HL-60/S4 treated with phorbol 12-myristate 13-acetate at 8.2 ng/mL for 4 days and 3 days (cell line): Measurements from ENCODE around the gene EEF1A1.

Source experiments
- in situ Hi-C: fragments of 300-500 bp; cut with MboI; formaldehyde crosslinking; loops from 2 replicates; pipeline ENCODE4 v1.15.0; 2022; ENCODE audit warnings: low sequenced_read_pairs

EEF1A1 gene

DNA sequence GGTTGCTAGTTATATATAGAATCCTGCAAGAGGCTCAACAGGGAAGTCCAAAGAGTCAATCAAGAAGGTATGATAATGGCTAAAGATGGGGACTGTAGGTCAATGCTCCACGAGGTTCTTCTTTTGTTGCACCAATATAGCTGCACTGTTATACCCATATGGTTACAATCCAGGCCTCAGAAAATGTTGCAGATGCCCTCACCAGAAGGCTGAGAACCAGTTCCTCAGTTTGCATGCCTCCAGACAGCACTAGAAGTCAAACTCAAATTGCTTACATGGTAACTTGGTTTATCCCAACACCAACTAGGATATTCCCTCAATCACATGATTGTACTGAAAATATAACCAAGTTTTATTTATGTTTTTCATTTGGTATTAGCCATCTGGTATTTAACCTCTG is 12.1 kb downstream of the EEF1A1 start:
- in situ Hi-C loops, result loop anchor here (25.0 kb wide), 1 partner anchor 104 kb away; no protein-coding TSS in a partner anchor

DNA sequence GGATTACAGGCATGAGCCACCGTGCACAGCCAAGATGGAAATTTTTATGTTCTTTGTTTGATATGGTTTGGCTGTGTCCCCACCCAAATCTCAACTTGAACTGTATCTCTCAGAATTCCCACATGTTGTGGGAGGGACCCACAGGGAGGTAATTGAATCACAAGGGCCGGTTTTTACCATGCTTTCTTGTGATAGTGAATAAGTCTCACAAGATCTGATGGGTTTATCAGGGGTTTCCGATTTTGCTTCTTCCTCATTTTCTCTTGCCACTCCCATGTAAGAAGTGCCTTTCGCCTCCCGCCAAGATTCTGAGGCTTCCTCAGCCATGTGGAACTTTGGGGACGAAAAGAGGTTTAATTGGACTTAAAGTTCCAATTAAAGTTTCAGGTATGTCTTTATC is 14.6 kb downstream of the EEF1A1 start:
- in situ Hi-C loops, result loop anchor here (25.0 kb wide), 1 partner anchor 106 kb away; no protein-coding TSS in a partner anchor

DNA sequence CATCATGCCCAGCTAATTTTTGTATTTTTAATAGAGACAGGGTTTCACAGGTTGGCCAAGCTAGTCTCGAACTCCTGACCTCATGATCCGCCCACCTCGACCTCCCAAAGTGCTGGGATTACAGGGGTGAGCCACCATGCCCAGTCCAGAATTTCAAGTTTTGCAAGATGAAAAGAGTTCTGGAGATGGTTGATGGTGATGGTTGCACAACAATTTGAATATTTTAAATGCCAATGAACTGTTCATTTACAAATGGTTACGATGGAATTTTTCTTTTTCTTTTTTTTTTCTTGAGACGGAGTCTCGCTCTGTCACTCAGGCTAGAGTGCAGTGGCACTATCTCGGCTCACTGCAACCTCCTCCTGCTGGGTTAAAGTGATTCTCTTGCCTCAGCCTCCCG is 15.1 kb downstream of the EEF1A1 start:
- in situ Hi-C loops, result loop anchor here (25.0 kb wide), 1 partner anchor 107 kb away; no protein-coding TSS in a partner anchor

DNA sequence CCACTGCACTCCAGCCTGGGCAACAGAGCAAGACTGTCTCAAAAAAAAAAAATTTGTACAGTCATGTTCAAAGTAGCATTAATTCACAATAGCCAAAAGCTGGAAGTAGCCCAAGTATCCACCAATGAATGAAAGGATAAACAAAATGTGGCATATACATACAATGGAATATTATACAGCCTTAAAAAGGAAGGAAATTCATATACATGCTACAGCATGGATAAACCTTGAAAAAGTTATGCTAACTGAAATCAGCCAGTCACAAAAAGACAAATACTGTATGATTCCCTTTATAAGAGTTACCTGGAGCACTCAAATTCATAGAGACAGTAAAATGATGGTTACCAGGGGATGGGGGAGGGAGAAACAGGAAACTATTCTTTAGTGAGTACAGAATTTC is 15.7 kb downstream of the EEF1A1 start:
- in situ Hi-C loops, result loop anchor here (25.0 kb wide), 1 partner anchor 107 kb away; no protein-coding TSS in a partner anchor

DNA sequence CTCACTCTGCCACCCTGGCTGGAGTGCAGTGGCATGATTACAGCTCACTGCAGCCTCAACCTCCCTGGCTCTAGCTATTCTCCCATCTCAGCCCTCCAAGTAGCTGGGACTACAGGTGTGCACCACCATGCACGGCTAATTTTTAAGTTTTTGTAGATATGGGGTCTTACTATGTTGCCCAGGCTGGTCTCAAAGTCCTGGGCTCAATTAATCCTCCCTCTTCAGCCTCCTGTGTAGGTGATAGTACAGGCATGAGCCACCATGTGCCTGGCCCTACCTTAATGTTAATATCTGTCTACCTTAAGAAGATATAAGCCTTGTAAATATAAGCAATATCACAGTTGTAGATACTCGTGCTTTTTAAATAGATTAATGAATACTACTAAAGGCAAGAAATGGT is 16.7 kb downstream of the EEF1A1 start:
- in situ Hi-C loops, result loop anchor here (25.0 kb wide), 1 partner anchor 108 kb away; no protein-coding TSS in a partner anchor

DNA sequence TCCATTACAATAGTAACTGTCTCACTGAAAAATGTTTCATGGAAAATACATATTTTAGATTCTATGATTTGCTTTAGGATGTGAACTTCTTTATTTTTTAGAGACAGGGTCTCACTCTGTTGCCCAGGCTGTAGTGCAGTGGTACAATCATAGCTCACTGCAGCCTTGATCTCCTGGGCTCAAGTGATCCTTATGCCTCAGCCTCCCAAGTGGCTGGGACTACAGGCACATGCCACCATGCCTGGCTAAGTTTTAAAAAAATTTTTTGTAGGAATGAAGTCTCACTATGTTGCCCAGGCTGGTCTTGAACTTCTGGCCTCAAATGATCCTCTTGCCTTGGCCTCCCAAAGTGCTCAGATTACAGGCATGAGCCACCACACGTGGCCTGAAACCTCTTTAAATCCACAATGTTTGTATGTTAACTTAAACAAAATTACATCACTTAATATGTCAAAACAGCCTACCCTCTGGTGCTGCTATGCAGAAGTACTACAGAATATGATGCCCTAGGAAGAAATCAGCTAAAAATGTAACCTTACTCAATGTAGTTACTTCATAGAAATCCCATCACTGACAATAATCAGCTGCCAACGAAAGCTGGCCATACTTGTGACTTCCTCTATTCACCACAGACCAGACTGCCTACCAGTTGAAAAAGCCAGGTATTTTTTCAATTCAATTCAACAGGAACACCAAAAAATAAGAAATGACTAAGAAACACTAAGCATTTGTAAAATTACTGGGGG is 17.6 kb downstream of the EEF1A1 start:
- in situ Hi-C loops, result loop anchor here (25.0 kb wide), 1 partner anchor 109 kb away; no protein-coding TSS in a partner anchor

DNA sequence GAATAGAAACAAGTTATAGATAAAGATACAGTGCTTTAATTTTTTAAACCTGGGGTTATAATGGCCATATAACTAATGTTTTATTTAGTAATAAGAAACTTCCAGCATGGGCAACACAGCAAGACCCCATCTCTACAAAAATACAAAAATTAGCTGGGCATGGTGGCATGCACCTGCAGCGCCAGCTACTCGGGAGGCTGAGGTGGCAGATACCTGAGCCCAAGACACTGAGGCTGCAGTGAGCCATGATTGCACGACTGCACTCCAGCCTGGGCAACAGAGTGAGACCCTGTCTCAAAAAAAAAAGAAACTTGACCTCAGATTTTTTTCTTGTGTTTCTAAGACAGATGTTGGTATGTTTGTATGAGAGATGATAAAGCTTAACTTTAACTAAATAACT is 22.9 kb downstream of the EEF1A1 start:
- in situ Hi-C loops, result no loop called here

DNA sequence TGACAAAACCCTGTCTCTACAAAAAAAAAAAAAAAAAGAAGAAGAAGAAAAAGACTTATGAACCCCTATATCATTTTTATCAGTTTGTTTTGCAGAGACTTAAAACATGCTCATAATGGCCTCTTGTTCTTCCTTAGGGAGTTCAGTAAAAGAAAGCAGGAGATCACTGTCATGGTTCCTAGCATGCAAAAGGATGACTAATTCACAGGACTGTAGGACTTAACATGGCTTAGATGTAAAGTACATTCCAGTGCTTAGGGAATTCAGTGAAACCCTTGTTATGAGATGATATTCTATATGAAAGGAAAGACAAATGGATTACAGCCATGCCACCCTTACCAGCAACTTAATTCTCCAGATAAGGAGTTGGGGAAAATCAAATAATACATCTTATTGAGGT is 29.5 kb downstream of the EEF1A1 start:
- in situ Hi-C loops, result no loop called here

DNA sequence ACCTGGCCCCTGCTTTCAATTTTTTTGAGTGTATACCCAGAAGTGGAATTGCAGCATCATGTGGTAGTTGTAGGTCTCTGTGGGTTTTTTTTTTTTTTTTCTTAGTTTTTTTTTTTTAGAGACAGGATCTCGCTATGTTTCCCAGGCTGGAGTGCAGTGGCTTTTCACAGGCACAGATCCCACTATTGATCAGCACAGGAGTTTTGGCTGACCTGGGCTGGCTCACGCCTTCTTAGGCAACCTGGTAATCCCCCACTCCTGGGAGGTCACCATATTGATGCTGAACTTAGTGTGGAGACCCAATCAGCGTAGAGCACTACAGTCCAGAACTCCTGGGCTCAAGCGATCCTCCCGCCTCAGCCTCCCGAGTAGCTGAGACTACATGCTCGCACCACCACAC is 33.4 kb downstream of the EEF1A1 start:
- in situ Hi-C loops, result no loop called here

DNA sequence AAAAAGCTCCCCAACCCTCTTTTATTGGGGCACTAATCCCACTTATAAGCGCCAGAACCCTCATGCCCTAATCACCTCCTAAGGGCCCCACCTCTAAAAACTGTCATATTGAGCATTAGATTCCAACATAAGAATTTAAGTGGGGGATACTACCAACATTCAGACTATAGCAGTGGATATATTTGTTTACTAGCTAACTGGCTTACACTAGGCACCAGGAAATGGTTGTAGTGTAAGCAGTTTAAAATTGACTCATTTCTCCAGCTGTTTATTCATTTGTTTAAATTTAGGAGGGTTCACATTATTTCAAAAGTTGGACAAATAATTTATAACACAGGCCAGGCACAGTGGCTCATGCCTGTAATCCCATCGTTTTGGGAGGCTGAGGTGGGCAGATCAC is 36.4 kb downstream of the EEF1A1 start:
- in situ Hi-C loops, result no loop called here

DNA sequence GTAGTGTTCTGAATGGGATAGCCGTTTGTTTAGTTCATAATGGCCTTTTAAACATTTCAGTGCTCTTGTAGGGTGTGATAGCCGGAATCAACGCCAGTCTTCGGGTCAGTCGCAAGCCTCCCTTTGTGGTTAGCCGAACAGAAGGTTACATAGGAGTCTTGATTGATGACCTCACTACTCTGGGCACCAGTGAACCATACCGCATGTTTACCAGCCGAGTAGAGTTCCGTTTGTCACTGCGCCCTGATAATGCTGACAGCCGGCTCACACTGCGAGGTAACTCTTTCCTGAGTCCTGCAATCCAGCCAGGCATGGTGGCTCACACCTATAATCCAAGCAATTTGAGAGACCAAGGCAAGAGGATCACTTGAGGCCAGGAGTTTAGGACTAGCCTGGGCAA is 38.9 kb downstream of the EEF1A1 start:
- in situ Hi-C loops, result no loop called here

DNA sequence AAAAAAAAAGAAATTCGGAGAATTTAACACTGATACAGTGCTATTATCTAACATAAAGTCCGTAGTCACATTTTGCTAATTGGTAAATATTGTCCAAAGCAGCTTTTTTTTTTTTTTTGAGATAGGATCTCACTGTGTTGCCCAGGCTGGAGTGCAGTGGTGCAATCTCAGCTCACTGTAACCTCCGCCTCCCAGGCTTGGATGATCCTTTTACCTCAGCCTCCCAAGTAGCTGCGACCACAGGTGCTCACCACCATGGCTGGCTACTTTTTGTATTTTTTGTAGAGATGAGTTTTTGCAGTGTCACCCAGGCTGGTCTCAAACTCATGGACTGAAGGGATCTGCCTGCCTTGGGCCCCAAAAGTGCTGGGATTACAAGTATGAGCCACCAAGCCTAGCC is 43.4 kb downstream of the EEF1A1 start:
- in situ Hi-C loops, result no loop called here

DNA sequence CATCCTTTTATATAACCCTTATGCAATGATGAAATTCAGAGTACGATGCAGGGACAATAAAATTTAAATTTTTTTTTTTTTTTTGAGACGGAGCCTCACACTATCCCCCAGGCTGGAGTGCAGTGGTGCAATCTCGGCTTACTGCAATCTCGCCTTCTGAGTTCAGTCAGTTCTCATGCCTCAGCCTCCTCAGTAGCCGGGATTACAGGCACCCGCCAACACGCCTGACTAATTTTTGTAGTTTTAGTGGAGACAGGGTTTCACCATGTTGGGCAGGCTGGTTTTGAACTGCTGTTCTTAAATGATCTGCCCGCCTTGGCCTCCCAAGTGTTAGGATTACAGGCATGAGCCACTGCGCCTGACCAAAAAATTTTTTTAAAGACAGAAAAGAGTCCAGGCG is 44.1 kb downstream of the EEF1A1 start:
- in situ Hi-C loops, result no loop called here

DNA sequence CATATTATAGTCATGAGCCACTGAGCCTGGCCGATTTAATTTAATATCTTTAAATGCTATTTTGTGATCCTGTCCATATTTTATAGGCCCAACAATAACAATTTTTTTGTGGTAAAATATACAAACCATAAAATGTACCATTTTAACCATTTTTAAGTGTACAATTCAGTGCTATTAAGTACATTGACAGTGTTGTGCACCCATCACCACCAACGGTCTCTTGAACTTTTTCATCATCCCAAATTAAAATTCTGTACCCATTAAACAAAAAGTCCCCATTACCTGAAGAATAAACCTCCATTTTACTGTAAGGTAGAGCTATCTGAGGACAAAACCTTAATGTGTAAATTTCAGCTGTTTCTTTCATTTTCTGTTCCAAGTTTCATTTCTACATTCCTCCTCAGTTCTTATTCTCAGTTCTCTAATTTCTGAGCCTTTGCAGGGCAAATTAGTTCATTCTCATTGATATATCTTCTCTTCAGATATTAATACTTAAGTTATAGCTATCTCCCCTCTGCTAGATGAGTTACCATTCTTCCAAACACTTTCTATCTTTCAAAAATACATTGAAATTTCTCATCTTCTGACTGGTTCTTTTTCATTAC is 49.0 kb downstream of the EEF1A1 start:
- in situ Hi-C loops, result no loop called here
